Thyroid gland (tissue), 4 donors: ENCODE measurements around the gene AKNA. TPM values are rescaled to one million over a fixed set of nuclear protein-coding genes. Genes with fewer than 3 reads are reported as not detected.

Source experiments
- DNase-seq, 2 donors: peaks; one replicate each; pipeline ENCODE4 v3.0.0-alpha.2; 2019
- H3K27ac ChIP-seq, 3 donors: fragments of 200-600 bp; sonication (generic); 1 replicate in 2 of 3; 2 replicates in 1 of 3; pipeline ENCODE4 v1.5.1; 2016 to 2019; ENCODE audit warnings: mild to moderate bottlenecking in 1 of 3, moderate library complexity in 1 of 3
- H3K27me3 ChIP-seq: fragments of 200-600 bp; sonication (generic); one replicate; pipeline ENCODE4 v1.5.1; 2019
- H3K36me3 ChIP-seq, 2 donors: fragments of 200-600 bp; sonication (generic); one replicate each; pipeline ENCODE4 v1.5.1; 2016 to 2019
- H3K4me1 ChIP-seq, 2 donors: fragments of 200-600 bp; sonication (generic); one replicate each; pipeline ENCODE4 v1.5.1; 2017 to 2019
- H3K4me3 ChIP-seq, 3 donors: fragments of 200-600 bp; sonication (generic); replicated peaks in 1 of 3; 1 replicate in 2 of 3; 2 replicates in 1 of 3; pipeline ENCODE4 v1.5.1; 2016; ENCODE audit warnings: mild to moderate bottlenecking in 1 of 3
- H3K9me3 ChIP-seq: fragments of 200-600 bp; sonication (generic); one replicate; pipeline ENCODE4 v1.5.1; 2017
- POLR2A ChIP-seq, 2 donors: fragments of 450-650 bp; IDR thresholded peaks; one replicate each; pipeline ENCODE4 v1.6.1; 2017; ENCODE audit warnings: antibody characterized with exemption in 2 of 2, mild to moderate bottlenecking in 2 of 2, moderate library complexity in 1 of 2
- WGBS, 2 donors: methylation state at CpG; one replicate each; pipeline ENCODE4 v1.1.5; 2017; 5-methylcytosine and 5-hydroxymethylcytosine counted together
- intact Hi-C: fragments of 100-400 bp; cut with DNase I; formaldehyde crosslinking; loops from one replicate; pipeline ENCODE4 v1.15.1; 2023
- total RNA-seq, 4 donors: library from RNA; depleted of rRNA; stranded (reverse); fragments of >200 nt; gene quantifications; one replicate each; pipeline ENCODE4 v1.2.3, GENCODE V29; 2016
- TF ChIP-seq, protein P1 (sequence below), 6 experiments: fragments of 200-600 bp in 3 of 6; fragments of 450-650 bp in 3 of 6; sonication (generic) in 3 of 6; IDR thresholded peaks; one replicate each; pipeline ENCODE4 v1.5.1; 2016 to 2019; ENCODE audit warnings: antibody characterized with exemption in 6 of 6, mild to moderate bottlenecking in 2 of 6, inconsistent platforms in 1 of 6, moderate library complexity in 1 of 6

The AKNA gene
- total RNA-seq, 4 donors from 2014 or later, result 10.0 to 17.0 (median 12.5) TPM

DNA sequence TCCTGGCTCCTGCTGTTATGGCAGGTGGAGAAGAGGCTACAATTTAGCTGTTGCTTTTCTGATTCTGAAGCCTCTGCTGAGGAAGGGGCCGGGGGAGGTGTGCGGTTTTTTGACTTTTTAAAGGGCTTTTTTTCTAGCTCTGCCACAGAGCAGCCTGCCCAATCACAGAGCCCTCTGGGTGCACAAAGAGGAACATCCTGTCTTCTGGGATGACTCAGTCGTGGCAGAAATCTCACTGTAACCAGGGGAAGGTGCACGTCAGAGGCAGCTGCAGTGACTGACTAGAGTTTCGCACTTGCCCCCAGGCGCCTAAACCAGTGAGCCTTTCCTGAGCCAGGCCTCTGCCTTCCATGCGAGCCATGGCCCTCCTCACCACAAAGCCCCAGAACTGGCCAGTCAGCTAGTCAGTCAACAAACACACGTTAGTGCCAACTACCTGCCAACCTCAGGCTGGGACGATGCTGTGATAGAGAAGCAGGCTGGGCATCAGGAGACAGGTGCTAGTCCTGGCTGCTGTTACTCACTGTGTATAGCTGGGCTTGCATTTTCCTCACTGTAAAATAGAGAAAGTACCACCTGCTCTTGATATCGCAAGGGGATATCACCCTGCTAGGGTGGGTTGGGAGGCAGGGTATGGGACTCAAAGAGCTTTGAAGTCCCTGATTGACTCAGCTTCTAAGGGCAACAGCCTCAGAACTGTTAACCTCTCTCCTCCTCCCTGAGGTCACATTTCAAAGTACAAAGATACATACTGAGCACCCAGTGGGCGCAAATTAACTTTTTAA is 2.2 kb downstream of the AKNA start:
- Histone ChIP-seq H3K4me3 (no peak overlapping the region), H3K36me3 (no peaks in the 10 kb centered on the region), H3K4me1 (peaks cover 7 to 41% of the 10 kb centered on the region in 2 donors), H3K27ac (peak overlapping the region; percentile 66 to 88 (median 66)), H3K27me3 (no peaks in the 10 kb centered on the region), H3K9me3 (no peaks in the 10 kb centered on the region)
- TF ChIP-seq POLR2A (IDR thresholded peaks at IDR 0.05), result peak in 1 of 2 donors; percentile 27
- TF ChIP-seq, protein P1, sequence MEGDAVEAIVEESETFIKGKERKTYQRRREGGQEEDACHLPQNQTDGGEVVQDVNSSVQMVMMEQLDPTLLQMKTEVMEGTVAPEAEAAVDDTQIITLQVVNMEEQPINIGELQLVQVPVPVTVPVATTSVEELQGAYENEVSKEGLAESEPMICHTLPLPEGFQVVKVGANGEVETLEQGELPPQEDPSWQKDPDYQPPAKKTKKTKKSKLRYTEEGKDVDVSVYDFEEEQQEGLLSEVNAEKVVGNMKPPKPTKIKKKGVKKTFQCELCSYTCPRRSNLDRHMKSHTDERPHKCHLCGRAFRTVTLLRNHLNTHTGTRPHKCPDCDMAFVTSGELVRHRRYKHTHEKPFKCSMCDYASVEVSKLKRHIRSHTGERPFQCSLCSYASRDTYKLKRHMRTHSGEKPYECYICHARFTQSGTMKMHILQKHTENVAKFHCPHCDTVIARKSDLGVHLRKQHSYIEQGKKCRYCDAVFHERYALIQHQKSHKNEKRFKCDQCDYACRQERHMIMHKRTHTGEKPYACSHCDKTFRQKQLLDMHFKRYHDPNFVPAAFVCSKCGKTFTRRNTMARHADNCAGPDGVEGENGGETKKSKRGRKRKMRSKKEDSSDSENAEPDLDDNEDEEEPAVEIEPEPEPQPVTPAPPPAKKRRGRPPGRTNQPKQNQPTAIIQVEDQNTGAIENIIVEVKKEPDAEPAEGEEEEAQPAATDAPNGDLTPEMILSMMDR (IDR thresholded peaks at IDR 0.05), result no peak
- DNase-seq, result peak; percentile 38 to 46
- intact Hi-C loops, result no loop called here
- WGBS, 2 donors, result 75 to 82% methylated on average over 11 of the region's 11 CpGs

DNA sequence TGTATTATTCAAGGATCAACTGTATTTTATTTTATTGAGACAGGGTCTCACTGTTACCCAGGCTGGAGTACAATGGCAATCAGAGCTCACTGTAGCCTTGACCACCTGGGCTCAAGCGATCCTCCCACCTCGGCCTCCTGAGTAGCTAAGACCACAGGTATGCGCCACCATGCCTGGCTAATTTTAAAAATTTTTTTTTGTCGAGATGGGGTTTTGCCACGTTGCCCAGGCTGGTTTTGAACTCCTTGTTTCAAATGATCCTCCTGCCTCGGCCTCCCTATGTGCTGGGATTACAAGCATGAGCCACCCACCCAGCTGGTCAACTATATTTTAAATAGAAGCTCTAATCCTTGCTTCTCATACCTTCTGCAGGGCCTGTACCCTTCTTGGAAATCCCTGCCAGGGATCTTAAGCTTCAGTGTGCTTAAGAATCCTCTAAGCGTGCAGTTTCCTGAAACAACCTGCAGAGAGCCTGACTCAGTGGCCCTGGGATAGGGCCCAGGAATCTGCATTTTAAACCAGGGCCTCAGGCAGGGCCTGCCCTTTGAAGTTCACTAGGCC is 2.9 kb downstream of the AKNA start:
- WGBS, 2 donors, result 80 to 93% methylated on average over 7 of the region's 7 CpGs
- intact Hi-C loops, result no loop called here
- peak overlapping the region in 2 of 3 donors; percentile 7 to 61 for H3K27ac ChIP-seq
- no peaks in the 10 kb centered on the region for H3K27me3 ChIP-seq
- no peaks in the 10 kb centered on the region for H3K9me3 ChIP-seq
- H3K4me3 ChIP-seq, result no peak overlapping the region
- H3K36me3 ChIP-seq, result peaks cover 0 to 3% of the 10 kb centered on the region in 2 donors
- H3K4me1 ChIP-seq, result peaks cover 7 to 41% of the 10 kb centered on the region in 2 donors
- DNase-seq, result no peak
- TF ChIP-seq, protein P1 (IDR thresholded peaks at IDR 0.05), result no peak
- TF ChIP-seq POLR2A (IDR thresholded peaks at IDR 0.05), result no peak

DNA sequence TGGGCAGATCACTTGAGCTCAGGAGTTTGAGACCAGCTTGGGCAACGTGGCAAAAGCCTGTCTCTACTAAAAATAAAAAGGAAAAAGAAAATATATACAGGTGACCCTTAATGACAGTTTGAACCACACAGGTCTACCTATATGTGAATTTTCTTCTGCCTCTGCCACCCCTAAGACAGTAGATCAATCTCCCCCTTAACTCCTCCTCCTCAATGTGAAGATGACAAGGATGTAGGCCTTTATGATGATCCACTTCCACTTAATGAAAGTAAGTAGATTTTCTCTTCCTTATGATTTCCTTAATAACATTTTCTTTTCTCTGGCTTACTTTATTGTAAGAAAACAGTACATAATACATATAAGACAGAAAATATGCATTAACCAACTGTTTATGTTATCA is 3.4 kb downstream of the AKNA start:
- no peaks in the 10 kb centered on the region for H3K27me3 ChIP-seq

DNA sequence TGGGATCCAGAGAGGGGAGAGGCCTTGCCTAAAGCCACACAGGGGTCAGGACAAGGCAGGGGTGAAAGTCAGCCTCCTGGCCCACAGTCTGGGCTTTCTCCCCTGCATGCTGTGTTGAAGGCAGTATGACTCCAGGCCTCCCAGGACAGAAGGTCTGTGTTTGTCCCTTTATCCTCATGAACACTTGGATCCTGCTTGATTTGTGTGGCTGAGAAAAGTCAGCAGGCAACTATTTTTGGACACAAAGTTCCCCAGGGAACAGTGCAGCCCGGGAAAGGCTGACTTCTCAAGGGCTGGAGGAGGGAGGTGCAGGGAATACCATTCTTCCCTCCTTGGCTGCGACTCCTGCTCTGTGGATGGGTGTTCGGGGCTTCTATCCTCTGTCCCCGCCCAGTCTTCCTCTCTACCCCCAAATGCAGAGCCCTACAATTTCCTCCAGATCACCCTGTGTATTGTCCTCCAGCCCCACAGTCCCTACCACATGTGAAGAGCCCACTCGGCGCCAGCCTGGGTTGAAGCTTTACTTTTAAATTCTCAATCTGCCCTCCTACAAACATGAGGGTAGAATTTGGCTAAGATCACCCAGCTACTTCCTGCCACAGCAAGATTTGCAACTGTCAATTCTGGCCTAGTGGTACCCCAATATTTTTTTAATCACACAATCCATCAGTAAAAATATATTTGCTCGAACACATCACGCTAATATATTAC is 4.1 kb downstream of the AKNA start:
- peak; percentile 20 to 30 for DNase-seq
- Histone ChIP-seq H3K36me3 (peaks cover 3 to 6% of the 10 kb centered on the region in 2 donors), H3K4me1 (peaks cover 7 to 37% of the 10 kb centered on the region in 2 donors), H3K9me3 (no peaks in the 10 kb centered on the region), H3K27ac (peak overlapping the region; percentile 28 to 46 (median 37)), H3K27me3 (no peaks in the 10 kb centered on the region), H3K4me3 (no peak overlapping the region)
- intact Hi-C loops, result no loop called here
- TF ChIP-seq, protein P1 (IDR thresholded peaks at IDR 0.05), result no peak
- TF ChIP-seq POLR2A (IDR thresholded peaks at IDR 0.05), result no peak
- 50 to 68% methylated on average over 8 of the region's 8 CpGs for WGBS, 2 donors

More for the DNA sequence above, 3.4 kb downstream of the AKNA start:
- Histone ChIP-seq H3K4me1 (peaks cover 7 to 41% of the 10 kb centered on the region in 2 donors), H3K36me3 (peaks cover 3% of the 10 kb centered on the region in 2 donors), H3K27ac (peak overlapping the region in 2 of 3 donors; percentile 37 to 61), H3K9me3 (no peaks in the 10 kb centered on the region), H3K4me3 (no peak overlapping the region)
- TF ChIP-seq POLR2A (IDR thresholded peaks at IDR 0.05), result no peak
- intact Hi-C loops, result no loop called here
- DNase-seq, result no peak
- WGBS, 2 donors, result 60 to 66% methylated on average over 1 of the region's 1 CpG

DNA sequence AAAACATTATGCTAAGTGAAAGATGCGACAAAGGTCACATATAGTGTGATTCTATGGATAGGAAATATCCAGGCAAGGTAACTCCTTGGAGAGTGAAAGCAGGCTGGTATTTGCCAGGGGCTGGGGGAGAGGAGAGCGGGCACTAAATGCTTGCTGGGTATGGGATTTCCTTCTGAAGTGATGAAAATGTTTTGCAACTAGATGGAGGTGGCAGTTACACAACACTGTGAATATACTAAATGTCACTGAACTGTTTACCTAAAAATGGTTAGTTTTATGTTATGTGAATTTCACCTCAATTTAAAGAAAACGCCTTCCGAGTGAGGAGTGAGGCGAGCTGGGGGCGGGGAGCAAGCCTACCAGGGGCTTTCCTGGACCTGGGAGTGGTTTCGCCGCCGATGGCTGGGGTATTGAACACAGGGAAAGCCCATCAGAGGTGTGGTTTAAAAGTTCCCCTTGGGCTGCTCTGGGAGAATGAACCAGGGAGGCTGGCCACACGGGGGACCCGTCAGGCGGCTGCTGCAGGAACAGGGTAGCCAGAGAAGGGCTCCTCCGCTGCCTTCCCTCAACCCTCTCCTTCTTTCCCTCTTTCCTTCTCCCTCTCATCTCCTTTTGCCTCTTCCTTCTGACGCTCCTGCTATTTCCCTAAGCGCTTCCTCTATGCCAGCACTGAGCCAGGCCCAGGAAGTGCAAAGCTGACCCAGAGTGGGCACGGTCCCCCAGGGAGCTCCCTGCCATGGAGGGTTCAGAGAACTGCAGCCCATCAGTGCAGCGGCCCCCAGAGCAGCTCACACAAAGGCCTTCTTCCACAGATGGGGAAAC is 4.9 kb downstream of the AKNA start:
- Histone ChIP-seq H3K27ac (peak overlapping the region; percentile 28 to 46 (median 37)), H3K4me3 (no peak overlapping the region), H3K36me3 (peaks cover 3 to 6% of the 10 kb centered on the region in 2 donors), H3K4me1 (peaks cover 0 to 29% of the 10 kb centered on the region in 2 donors), H3K27me3 (no peaks in the 10 kb centered on the region), H3K9me3 (no peaks in the 10 kb centered on the region)
- intact Hi-C loops, result no loop called here
- DNase-seq, result no peak
- no peak for TF ChIP-seq POLR2A (IDR thresholded peaks at IDR 0.05)
- TF ChIP-seq, protein P1 (IDR thresholded peaks at IDR 0.05), result no peak
- whole genome bisulfite sequencing, 2 donors, result 70 to 73% methylated on average over 17 of the region's 17 CpGs
